ENCODE data around the gene FAM50A.

Gene FAM50A

DNA sequence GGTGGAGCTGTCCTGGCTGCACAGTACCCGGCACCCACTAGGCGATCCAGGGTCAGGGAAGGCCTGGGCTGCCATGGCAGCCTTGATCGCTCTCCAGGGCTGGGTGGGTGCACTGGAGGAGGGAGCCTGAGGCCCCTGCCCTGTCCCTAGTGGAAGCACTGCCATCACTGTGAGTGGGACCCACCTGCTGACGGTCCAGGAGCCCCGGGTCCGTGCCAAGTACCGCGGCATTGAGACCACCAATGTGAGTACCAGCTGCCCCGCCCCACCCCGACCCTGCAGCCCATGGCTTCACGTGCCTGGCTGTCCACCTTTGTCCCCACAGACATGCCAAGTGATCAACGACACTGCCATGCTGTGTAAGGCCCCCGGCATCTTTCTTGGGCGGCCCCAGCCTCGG, 23.0 kb downstream of the FAM50A start:
- DNase-seq: no peak

DNA sequence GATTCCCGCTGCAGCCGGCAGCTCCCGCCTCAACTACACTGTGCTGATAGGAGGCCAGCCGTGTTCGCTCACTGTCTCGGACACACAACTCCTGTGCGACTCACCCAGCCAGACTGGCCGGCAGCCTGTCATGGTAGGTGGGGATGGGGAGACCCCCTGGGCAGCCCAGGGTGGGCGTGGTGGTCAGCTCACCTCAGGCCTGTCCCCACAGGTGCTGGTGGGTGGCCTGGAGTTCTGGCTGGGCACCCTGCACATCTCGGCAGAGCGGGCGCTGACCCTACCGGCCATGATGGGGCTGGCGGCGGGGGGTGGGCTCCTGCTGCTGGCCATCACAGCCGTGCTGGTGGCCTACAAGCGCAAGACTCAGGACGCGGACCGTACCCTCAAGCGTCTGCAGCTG, 23.6 kb downstream of the FAM50A start:
- DNase-seq: no peak

DNA sequence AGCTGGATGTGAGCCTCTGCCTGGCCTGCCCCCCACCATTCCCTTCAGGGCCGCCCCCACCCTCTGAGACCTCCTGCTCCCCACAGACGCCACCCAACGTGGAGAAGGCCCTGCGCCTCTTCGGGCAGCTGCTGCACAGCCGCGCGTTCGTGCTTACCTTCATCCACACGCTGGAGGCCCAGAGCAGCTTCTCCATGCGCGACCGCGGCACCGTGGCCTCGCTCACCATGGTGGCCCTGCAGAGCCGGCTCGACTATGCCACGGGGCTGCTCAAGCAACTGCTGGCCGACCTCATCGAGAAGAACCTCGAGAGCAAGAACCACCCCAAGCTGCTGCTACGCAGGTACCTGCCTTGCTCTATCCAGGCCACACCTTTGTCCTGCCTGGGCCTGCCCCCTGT, 24.3 kb downstream of the FAM50A start:
- no peak for DNase-seq

DNA sequence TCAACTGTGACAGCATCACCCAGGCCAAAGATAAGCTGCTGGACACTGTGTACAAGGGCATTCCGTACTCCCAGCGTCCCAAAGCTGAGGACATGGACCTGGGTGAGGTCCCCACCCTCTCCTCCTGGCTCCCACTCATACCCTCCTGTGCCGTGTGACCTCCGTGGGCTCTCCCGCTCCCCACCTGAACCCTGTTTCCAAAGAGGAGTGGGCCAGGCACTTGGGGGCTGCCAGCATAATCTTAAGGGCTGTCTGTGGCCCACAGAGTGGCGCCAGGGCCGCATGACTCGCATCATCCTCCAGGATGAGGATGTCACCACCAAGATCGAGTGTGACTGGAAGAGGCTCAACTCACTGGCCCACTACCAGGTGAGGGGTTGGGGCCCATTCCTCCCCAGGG, 25.2 kb downstream of the FAM50A start:
- no peak for DNase-seq

DNA sequence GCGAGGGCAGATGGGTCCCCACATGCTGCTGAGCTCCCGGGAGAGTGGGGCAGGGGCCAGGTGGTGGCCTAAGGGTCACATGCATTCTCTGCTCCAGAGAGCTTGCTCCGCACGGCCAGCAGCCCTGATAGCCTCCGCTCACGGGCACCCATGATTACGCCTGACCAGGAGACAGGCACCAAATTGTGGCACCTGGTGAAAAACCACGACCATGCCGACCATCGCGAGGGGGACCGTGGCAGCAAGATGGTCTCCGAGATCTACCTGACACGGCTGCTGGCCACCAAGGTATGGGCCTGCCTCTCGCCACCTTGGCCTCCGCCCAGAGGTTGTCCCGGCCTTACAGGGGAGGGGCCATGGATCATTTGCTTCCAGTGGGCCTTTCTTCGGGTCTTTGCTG, 25.9 kb downstream of the FAM50A start:
- DNase-seq: no peak

DNA sequence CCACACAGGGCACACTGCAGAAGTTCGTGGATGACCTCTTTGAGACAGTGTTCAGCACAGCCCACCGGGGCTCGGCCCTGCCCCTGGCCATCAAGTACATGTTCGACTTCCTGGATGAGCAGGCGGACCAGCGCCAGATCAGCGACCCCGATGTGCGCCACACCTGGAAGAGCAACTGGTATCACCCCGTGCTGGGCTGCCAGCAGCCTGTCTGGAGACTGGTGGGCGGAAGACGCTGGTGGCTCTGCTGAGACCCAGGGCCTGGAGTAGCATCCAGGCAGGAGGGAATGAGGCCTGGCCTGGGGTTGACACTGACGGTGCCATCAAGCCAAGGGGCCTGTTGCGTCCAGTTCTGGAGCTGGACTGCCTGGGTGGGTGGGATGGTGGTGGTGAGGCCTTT, 26.5 kb downstream of the FAM50A start:
- DNase-seq: no peak

DNA sequence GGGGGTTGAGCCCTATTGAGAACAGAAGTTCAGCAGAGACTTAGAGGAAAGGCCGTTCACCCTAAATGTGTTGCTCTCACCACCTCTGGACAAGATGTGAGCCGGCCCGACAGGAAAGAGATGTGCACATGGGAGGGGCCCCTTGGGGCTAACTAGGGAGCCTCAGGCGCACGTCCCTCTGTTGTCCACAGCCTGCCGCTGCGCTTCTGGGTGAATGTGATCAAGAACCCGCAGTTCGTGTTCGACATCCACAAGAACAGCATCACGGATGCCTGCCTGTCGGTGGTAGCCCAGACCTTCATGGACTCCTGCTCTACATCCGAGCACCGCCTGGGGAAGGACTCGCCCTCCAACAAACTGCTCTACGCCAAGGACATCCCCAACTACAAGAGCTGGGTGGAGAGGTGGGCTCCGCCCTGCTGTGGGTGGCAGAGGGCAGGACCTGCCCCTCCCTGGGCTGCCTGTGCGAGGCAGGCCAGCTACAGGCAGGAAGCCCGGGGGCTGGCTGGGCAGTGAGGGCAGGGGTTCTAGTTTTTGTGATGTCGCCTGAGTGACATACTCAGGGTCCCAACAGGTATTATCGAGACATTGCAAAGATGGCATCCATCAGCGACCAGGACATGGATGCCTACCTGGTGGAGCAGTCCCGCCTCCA, 27.1 kb downstream of the FAM50A start:
- DNase-seq: no peak

DNA sequence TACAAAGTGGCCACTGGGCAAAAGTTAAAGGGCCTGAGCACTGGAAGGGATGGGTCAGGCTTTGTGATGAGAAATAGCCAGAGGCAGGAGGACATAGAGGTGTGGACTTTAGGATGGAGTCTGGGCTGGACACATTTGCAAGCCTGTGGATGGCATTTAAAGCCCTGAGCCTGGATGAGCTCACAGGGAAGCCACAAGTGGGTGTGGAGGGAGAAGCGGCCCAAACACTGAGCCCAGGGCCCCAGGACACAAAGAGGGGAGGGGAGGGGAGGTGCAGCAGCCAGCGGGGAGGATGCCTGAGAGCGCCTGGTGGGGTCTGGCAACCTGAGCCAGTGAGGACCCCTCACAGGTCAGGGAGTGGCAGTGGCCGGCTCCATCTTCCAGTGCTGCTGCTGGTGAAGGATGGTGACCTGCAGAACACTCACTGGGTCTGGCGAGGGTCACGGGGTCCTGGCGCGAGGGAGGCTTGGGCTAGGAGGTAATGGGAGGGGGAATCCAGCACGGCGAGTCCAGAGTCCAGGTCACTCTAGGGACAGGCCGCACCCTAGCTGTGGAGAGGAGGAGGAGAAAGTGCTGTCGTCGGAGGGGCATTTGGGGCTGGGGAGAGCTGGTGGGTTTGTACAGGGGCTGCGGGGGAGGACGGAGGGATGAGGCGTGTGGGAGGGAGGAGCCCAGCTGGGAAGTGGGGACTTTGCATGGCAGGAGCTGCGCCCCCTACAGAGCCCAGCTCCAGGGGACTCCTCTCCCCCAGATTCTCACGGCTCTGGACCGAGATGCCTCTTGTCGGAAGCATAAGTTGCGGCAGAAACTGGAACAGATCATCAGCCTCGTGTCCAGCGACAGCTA, 28.1 kb downstream of the FAM50A start:
- DNase-seq: no peak

DNA sequence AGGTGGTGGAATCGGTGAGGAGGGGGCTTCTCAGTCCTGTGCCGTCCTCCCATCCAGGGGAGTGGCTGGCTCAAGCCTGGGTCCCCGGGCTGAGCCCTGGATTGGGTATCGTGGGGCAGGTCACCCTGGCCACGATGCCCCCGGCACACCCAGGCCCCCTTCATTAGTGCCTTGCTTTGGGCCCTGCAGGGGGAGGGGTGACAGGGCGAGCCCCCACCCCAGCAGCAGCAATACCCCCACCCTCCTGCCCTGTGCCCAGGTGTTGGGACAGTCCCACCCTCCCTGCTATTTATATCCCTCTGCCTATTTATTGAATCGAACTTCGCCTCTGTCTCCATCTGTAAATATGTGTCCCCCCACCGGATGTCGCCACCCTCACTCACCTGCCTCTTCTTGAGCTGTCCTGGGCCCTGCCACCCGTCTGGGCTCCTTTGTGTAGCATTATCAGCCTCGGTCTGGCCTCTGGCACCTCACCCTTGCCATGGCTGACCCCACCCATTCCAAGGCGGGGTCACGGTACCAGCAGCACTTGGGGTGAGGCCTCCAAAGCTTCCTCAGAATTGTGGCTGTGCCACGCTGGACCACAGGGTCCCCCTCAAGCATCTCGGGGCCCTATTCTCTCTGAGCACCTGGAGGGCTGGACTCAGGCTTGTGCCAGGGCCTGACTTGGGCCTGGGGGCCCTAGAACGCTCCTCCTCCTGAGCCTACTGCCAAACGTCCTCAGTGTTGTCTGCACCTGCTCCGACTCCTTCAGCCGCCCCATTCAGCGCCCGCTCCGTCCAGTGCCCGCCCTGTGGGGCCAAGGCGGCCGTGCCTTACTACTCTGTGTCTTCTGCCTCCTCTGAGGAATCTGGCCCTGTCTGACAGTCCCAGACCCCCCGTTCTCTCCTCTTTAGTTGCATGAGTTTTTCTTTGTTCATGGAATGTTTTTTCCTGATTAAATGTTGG, 29.0 kb downstream of the FAM50A start:
- no peak for DNase-seq

DNA sequence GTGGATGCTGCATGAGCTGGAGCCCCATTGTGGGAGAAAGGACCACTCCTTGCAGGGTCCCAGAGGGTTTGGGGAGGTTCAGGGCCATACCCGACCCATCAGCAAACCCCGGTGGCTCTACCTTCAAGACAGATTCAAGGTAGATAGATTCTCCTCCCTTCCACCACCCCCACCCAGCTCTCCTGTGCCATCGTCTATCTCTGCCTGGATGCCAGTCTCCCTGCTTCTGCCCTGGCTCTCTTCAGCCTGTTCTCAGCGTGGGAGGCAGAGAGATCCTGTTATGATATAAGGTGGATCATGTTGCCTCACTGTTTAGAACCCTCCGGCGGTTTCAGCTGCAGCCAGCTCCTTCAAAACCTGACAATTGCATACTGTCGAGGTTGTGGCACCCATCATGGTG, 29.7 kb downstream of the FAM50A start:
- DNase-seq: no peak

DNA sequence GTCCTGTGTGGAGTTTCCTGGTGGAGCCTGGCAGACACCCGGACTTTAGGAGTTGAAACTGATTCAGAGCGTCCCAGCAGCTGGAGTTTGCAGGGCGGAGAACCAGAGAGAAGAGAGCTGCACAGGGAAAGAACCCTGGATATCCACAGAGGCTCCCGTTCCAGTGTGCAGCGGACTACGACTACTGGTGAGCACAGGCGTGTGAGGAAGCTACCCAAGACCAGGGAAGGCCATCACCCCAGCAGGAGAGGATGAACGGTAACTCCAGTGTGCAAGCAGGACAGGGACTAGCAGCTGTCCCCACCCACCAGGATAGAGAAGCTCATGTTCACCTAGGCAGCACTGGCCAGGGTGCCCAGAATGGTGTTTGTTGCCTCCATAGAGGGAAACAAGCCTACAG, 32.9 kb downstream of the FAM50A start:
- DNase-seq: no peak

DNA sequence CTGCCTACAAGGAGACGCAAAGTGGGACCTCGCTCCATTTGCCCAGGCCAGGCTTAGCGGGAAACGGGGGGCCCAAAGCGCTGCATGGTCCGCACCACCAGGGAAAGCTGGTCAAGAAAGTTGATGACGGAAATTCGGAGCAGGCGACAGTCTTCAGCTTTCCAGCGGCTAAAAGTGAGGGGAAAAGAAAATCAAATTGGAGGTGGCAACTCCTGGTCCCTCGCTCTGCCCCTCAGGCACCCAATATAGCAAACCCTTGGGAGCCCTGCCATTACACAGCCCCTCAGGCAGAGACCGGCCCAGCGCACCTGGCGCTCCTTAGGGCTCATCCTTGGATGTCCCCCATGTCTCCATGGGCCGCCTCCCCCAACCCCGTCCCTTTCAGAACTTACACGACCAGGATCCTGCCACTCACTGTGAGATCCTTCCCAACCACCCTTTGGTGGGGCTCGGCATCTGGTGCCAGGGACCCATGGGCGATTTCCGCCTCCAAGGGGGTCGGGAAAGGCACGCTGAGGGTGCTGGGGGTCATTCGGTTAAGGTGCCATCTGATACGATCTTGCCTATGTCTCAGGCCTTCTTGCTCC, 34.0 kb downstream of the FAM50A start:
- DNase-seq: no peak

DNA sequence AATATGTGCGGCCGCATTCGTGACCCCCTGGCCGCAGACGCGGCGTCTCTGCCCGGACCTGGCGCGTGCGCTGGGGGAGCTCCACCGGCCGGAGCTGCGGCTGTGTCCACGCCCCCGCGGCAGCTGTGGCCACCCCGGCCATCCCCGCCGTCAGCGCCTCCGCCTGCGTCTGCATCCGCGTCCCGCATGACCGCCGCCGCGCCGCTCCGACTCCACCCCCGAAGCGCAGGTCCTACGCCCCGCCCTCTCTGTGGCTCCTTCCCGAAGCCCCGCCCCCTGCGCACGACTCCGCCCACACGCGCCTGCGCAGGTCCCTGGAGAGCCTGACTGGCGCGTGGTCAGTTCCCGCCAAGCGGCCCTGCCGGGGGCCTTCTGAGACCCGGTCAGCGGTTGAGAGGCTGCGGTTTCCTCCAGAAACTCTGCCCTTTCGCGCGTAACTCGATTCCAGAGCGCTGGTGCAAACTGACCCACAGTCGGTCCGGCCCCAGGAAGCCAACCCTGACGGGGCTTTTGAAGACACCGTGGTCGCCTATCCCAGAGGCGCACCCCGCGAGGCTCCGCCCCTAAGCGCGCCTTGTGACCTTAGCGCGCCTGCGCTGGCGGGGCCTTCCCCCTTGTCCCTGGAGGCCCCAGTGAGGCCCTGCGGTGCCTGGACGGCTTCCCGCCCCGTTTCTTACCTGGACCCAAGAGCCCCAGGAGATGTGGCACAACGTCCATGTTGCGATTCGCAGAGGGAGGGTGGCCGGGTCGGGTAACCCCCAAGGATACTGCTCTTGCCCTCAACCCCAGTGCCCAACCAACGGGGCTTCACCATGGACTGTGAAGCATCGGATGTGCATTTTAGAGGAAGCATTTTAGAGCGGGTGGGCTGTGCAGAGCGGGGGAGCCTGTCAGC, 35.0 kb downstream of the FAM50A start, which contains the start of gene LAGE3:
Gene LAGE3, minus strand, starts transcription at position 554 of the 895 bp plus-strand sequence. Its CDS starts 366 bp downstream, at position 188.
- peak; percentile 95 for DNase-seq

DNA sequence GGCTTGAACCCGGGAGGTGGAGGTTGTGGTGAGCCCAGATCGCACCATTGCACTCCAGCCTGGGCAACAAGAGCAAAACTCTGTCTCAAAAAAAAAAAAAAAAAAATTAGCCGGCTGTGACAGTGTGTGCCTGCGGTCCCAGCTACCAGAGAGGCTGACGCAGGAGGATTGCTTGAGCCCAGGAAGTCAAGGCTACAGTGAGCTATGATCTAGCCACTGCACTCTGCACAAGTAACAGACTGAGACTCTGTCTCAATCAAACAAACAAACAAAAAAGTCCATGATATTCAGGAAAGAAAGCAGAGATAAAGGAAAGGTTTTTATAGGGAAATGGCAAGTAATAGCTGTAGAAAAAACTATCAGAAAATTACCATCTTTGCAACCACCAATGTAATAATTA, 37.3 kb downstream of the FAM50A start:
- DNase-seq: no peak

DNA sequence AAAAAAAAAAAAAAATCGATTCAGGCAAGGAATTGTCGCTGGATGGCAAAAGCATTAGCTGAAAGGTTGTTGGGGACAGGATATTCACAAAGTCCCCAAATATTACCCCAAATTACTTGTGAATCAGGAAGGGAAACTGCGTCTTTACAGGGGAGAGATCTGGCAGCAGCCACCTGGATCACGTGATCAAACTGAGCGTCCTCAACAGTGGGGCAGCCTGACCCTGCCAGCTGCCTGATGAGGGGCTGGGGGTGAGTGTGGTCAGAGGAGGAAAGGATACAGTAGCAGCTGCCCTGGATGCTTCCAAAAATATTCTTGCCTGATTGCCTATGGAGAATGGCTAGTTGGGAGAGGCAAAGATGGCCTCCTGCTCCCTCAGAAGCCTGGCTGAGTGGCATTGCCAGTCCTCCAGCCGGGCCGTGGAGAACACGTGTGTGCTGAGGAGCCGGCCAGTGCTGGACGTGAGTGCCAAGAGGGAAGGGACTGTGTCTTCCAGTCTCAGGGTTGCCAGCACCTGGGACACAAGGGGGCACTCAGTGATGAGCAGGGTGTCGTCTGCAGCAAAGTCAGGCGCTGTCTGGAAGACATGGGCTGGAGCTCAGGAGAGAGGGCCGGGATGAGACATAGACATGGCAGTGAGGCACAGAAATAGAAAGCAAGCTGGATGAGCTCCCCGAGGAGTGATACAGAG, 38.1 kb downstream of the FAM50A start:
- DNase-seq: no peak

DNA sequence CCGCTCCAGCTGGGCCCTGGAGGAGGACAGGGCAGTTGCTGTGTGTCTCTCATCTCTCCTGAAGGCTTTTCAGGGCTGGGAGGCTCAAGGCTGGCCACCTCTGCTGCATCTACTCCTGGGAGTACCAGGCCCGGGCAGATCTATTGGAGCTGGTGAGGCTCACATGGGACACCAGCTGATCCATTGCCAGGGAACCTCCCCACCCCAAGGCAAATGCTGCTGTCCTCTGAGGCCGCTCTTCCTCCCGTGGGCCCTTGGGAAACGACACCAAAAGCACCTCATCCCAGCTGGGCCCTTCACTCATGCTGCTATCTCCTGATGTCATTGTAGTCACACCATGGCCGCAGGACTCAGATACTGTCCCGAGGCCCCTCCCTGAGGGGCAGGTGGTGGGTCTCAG, 38.8 kb downstream of the FAM50A start:
- DNase-seq: no peak

DNA sequence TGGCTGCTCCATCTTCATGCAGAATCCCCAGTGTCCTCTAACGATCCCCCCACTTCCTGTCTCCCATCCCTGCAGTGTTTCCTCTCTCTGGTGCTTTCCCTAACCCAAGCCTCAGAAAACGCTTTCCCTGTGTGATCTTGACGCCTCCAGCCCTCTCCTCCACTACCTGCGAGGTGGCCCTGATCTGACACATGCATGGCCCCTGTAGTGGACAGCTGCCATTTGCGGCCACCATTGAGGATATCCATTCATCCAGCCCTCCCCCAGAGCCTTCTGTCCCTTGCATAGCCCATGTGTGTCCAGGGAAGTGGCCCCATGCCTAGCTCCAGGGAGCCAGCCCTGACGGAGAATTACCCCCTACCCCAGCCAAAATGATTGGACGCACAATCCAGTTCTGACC, 39.4 kb downstream of the FAM50A start:
- no peak for DNase-seq

DNA sequence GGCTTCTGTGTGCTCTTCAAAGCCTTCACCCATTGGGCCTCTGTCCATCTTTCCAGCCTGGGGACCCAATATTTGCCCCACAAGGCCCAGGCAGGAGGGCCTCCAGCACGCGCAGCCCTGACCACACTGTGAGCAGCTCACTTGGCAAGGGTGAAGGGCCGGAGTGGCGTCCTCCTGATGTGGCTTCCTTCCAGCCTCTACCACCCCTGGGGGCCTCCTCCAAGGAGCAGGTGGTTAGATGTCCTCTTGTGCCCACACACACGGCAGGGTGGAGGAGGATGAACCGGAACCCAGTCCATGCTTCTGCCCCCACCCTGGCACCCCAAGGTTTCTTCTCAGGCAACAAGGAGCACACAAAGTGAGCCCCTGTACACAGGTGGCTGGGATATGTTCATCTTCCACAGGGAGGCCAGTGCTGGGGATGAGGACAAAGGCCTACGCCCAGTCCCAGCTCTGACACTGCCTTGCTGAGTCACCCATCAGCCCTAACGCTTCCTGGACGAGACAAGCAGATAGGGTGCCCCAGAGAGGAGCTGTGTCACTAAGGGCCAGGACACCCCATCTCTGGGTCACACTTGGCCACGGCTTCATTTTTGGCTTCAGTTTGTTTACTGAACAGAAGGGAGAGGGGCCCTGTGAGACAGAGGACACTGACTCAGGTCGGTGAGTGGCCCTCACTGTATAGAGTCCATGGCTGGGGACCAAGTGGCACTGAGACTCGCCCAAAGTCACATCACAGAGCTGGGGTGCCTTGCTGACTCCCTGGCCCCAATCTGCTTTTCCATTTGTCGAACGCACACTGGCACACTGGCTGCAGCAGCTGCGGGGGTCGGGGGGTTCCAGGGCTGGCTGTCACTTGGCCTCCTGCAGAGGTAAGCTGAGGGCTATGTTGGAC, 40.6 kb downstream of the FAM50A start:
- DNase-seq: peak in 1 of 2 experiments; percentile 20

DNA sequence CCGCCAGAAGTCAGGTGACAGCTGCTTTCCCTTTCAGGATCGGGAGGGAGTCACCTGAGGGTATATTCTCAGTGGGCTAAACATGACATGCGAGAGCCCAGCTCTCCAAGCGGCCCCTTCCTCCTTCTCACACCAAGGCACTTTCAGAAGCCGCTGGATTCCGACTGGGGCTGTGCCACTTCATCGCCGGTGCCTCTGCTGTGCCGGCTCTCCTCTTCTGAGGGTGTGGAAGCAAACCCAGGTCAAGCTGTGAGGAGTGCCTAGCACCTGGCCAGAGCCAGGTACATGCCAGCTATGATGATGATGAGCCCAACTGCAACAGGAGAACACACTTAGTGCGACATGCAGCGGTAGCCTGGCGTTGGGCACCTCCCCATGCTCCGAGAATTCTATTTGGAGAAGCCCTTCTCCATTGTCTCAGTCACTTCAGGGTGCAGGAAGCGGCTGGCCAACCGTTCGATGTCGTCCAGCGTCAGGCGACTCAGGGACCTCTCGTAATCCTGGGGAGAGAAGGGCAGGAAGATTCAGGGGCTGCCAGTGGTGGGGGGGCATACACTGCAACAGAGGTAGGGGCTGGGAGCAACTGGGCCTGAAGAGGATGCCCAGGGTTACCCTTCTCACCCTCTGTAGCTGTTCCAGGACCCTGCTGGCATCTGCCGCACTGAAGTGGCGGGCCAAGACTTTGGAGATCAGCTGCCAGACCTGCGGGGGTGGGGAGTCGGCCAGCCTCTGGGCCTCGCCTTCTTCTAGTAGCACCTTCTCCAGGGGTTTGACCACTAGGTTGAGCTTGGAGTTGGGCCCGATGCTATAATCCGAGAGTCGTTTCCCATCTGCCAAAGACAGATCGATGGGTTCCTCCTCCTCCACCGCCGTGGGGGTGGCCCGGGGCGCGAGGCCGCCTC, 41.5 kb downstream of the FAM50A start:
- DNase-seq: no peak
